ENCODE data around the gene STRA8. TPM values are rescaled to one million over a fixed set of nuclear protein-coding genes. Genes with fewer than 3 reads are reported as not detected.
A peak's percentile ranks its signal among the peaks of the same experiment; 100 is the strongest.

Gene STRA8
- total RNA-seq, 2 donors from 2014 or later: not detected

DNA sequence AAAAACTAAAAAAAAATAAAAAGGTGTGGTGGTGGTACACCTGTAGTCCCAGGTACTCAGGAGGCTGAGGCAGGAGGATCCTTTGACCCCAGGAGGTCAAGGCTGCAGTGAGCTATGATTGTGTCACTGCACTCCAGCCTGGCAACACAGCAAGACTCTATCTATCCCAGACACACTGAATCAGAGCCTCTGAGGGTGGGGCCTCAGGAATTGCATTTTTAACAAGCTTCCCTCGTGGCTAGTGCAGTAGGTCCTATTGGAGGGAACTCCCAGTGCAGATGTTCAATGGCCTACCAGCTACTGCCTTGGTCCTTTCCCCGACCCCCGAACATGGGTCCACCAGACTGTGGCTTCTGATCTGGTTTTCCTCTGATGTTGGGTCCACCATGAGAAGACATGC is 14.9 kb downstream of the STRA8 start:
- Mint-ChIP-seq H3K27me3 (ENCODE audit: low read depth) (peaks cover 7% of the 10 kb centered on the region), H3K9me3 (no peaks in the 10 kb centered on the region), H3K4me1 (ENCODE audit: low read depth) (peaks cover 14% of the 10 kb centered on the region), H3K27ac (no peak overlapping the region), H3K4me3 (no peak overlapping the region), H3K36me3 (ENCODE audit: insufficient read depth in 2 of 2) (no peaks in the 10 kb centered on the region)
- ATAC-seq (replicated peaks in 1 of 2) (no peak), DNase-seq (no peak)

DNA sequence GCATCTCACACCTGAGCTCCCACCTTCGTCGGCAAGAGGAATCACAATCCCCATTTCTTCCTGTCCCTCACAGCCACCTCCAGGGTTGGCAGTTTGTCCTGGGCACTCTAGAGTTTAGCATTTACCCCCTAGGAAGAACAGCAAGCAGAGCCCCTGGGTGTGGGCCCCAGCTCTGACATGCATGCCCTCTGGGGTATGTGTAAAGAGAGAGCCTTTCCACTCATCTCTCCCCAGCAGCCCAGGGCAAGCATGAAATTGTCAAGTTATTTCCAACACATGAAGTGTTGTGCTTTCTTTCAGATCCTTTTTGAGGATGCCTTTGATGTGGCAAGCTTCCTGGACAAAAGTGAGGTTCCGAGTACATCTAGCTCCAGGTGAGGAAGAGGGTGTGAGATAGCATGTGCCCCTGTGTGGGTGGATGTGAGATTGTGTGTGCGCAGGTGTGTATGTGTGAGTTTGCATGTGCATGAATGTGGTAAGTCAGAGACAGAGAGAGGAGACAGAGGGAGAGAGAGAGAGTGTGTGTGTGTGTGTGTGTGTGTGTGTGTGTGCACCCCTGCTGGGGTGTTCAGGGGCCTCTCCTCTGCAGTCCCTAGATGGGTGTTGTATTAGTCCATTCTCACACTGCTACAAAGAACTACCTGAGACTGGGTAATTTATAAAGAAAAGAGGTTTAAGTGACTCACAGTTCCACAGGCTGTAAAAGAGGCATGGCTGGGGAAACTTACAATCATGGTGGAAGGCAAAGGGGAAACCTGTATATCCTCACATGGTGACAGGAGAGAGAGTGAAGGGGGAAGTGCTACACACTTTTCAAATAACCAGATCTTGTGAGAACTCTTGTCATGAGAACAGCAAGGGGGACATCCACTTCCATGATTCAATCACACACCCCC is 18.1 kb downstream of the STRA8 start:
- ATAC-seq (replicated peaks in 1 of 2) (peak; percentile 54 to 58), DNase-seq (no peak)

DNA sequence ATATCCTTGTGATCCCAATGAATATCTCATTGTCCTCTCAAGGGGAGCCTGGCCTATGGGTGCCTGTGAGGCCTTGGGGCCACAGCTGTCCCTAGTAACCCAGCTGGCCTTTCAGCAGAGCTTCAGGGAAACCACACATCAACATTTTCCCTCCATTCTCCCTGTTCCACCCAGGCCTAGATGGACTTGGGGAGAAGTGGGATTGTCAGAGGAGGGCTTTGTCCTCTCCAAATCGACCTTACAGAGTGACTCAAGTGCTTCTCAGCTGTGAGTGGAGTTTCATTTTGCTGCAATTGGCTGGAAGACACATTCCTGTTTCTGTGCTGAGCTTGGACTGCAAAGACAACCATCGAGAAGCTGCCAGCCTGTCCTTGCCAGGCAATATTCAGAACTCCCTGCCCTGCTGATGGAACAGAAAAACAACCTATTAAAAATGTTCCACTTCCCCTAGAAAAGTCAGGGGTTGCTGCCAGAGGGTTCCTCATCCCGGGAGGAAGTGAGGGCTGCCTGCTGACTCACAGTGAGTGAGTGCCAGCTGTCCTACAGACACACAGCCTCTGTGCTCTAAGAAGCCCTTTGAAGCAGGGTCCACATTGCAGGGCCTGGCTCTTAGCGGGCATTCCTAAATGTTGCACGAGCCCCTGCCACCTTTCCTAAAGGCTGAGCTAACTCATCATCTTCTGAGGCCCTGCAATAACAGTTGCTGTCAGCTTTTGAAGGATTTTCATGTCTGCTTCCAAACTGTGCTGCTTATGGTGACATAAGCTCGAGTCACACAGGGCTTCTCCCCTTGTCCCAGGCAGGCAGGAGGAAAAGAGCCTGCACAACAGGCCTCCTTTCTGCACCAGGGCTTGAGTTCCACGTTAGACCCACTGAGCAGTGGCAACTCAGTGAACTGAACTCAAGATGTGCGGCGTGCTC is 20.5 kb downstream of the STRA8 start:
- DNase-seq (no peak), ATAC-seq (replicated peaks in 1 of 2) (no peak)
- peaks cover 14% of the 10 kb centered on the region for H3K4me1 Mint-ChIP-seq (ENCODE audit: low read depth)
- no peaks in the 10 kb centered on the region for H3K9me3 Mint-ChIP-seq
- no peaks in the 10 kb centered on the region for H3K27me3 Mint-ChIP-seq (ENCODE audit: low read depth)
- H3K4me3 Mint-ChIP-seq: no peak overlapping the region
- H3K27ac Mint-ChIP-seq: no peak overlapping the region
- H3K36me3 Mint-ChIP-seq (ENCODE audit: insufficient read depth in 2 of 2): no peaks in the 10 kb centered on the region

More for the DNA sequence above, 18.1 kb downstream of the STRA8 start:
- Mint-ChIP-seq H3K27me3 (ENCODE audit: low read depth) (no peaks in the 10 kb centered on the region), H3K4me1 (ENCODE audit: low read depth) (peaks cover 14% of the 10 kb centered on the region), H3K27ac (no peak overlapping the region), H3K36me3 (ENCODE audit: insufficient read depth in 2 of 2) (no peaks in the 10 kb centered on the region), H3K4me3 (no peak overlapping the region), H3K9me3 (no peaks in the 10 kb centered on the region)

DNA sequence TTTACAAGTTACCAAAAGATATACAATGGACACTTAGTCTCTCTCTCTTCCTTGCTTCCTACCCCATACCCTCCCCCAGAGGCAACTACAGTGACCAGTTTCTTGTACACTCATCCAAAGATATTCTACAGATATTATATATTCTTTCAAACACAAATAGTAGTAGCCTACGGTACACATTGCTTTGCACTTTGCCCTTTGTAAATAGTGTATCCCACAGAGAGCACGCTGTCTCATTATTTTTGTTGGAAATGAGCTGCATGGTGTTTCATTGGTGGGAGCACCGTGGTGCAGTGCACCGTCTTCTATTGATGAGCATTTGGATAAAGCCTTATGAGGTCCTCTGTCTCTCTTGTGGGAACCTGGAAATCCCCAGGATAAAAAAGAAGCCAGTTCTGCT is 24.2 kb downstream of the STRA8 start:
- ATAC-seq (replicated peaks in 1 of 2) (no peak), DNase-seq (no peak)
- Mint-ChIP-seq H3K27me3 (ENCODE audit: low read depth) (peaks cover 9% of the 10 kb centered on the region), H3K9me3 (peaks cover 0 to 2% of the 10 kb centered on the region in 2 donors), H3K27ac (no peak overlapping the region), H3K36me3 (ENCODE audit: insufficient read depth in 2 of 2) (no peaks in the 10 kb centered on the region), H3K4me3 (no peak overlapping the region), H3K4me1 (ENCODE audit: low read depth) (no peaks in the 10 kb centered on the region)

DNA sequence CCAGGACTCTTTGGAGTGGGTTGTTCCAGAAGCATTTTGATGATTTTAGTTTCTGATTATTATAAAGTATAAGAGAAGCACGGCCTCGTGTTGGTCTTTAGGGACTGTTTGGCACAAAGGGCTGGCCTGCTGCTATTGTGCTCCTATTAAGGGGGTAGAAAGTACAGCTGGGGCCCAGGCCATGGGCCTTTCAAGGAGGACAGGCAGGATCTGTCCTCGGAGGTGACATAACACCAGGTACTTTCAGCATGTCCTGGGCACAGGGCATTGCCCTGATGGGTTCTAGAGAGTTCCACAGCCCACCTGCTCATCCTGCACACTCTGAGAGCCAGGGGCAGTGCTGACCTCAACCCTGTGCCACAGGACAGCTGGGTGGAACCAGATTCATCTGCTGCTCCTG is 24.9 kb downstream of the STRA8 start:
- peaks cover 0 to 2% of the 10 kb centered on the region in 2 donors for H3K9me3 Mint-ChIP-seq
- no peak for ATAC-seq (replicated peaks in 1 of 2)
- no peak for DNase-seq
- H3K4me1 Mint-ChIP-seq (ENCODE audit: low read depth): no peaks in the 10 kb centered on the region
- H3K36me3 Mint-ChIP-seq (ENCODE audit: insufficient read depth in 2 of 2): no peaks in the 10 kb centered on the region
- peaks cover 12% of the 10 kb centered on the region for H3K27me3 Mint-ChIP-seq (ENCODE audit: low read depth)
- H3K27ac Mint-ChIP-seq: no peak overlapping the region
- H3K4me3 Mint-ChIP-seq: no peak overlapping the region

DNA sequence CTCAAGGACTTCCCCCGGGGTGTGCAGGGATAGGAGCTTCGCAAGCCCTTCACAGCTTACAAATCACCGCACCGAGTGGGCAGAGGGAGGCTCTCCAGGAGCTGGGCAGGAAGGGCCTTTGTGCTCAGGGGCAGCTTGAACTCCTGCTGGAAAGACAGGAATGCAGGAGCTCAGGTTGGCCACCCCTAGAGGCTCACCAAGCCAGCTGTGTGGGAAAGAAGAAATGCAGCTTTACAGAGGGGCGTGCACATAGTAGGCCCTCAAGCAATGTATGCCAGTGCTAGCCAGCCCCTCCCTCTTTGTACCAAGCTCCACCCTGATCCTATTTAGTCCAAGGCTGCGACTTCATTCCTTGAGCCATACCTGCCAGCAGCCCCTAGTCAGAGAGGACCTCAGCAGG is 26.1 kb downstream of the STRA8 start:
- Mint-ChIP-seq H3K36me3 (ENCODE audit: insufficient read depth in 2 of 2) (no peaks in the 10 kb centered on the region), H3K4me1 (ENCODE audit: low read depth) (no peaks in the 10 kb centered on the region), H3K27me3 (ENCODE audit: low read depth) (peaks cover 12% of the 10 kb centered on the region), H3K27ac (no peak overlapping the region), H3K4me3 (no peak overlapping the region), H3K9me3 (peaks cover 2 to 3% of the 10 kb centered on the region in 2 donors)
- ATAC-seq (replicated peaks in 1 of 2) (no peak), DNase-seq (no peak)

DNA sequence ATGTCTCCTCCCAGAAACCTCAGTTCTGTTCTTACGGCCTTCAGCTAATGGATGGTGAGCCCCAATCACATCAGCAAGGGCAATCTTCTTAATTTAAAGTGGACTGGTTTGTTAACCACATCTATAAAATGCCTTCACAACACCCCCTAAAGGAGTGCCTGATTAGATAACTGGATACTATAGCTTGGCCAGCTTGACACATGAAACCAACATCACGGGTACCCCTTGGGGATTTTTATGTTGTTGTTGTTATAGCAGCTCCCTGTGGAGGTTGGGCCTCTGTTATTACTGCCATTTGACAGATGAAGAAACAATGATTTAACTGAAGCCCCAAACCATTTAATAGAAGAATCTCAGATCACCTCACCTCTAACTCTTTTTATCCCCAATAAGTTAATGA is 26.8 kb downstream of the STRA8 start:
- no peak overlapping the region for H3K4me3 Mint-ChIP-seq
- DNase-seq (no peak), ATAC-seq (replicated peaks in 1 of 2) (no peak)
- H3K27me3 Mint-ChIP-seq (ENCODE audit: low read depth): peaks cover 12% of the 10 kb centered on the region
- no peaks in the 10 kb centered on the region for H3K4me1 Mint-ChIP-seq (ENCODE audit: low read depth)
- no peaks in the 10 kb centered on the region for H3K36me3 Mint-ChIP-seq (ENCODE audit: insufficient read depth in 2 of 2)
- H3K27ac Mint-ChIP-seq: no peak overlapping the region
- peaks cover 3 to 4% of the 10 kb centered on the region in 2 donors for H3K9me3 Mint-ChIP-seq

DNA sequence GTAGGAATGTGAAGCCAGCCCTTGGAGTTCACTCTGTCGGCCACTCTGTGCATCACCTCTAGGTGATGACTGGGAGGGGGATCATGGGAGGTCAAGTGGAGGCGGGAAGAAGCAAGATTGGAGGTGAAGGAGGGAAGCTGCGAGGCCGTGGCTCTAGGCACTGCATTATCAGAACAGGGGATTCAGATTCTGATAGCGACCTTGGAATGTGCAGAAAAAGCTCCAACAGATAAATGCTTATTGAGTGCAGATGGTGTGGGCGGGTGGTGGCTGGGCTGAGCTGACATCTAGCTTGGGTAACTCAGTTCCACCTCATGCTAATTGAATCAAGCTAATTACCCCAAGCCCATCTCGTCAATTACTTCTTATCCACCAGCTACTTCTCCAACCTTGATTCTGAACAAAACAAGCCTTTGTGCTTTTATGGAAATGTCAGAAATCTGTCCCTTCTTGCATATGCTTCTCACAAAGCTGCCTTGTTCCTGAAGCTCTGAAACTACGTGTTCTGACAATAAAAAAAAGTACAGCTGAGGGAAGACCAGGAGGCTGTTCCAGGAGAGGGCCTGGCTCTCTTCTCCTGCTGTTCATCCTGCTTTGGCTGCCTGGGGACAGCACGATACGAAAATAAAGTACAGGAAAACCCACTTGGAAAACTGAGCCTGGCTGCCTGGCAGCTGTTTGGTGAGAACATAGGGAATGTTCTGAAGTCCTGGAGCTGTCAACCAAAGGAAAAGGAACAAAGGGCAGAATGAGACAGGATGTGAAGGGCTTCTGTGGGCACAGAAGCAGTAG is 27.5 kb downstream of the STRA8 start:
- H3K27ac Mint-ChIP-seq: no peak overlapping the region
- H3K36me3 Mint-ChIP-seq (ENCODE audit: insufficient read depth in 2 of 2): no peaks in the 10 kb centered on the region

DNA sequence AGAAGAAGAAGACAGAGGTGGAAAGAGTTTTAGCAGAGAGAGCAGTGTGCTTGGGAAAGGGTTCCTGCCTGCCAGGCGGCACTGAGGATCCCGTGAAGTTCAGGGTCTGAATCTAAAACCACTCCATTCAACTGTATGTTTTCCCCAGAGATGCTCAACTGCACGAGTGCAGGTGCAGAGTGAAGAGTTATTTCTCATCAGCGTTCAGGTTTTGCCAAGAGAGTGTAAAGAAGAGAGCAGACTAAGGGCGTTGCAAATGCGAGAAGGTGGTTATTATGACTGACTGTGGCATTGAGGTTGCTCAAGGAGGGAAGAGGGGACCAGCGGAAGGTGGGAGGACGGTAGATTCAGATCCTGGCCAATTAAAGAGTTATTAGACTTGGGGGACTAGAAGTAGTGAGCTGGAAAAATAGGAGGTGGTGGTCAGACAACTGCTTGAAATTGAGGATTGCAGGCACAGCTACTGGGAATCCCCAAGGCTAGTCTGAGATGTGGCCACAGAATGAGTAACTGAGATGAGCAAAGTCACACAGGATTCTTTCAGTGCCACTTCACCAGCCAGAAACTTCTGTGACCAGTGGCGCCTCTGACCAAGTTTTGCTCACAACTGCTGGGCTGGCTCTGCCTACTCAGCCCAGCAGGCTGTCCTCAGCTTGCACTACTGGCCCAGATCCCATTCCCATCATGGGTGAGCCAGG is 29.1 kb downstream of the STRA8 start:
- Mint-ChIP-seq H3K4me3 (no peak overlapping the region), H3K27me3 (ENCODE audit: low read depth) (peaks cover 23% of the 10 kb centered on the region), H3K36me3 (ENCODE audit: insufficient read depth in 2 of 2) (no peaks in the 10 kb centered on the region), H3K9me3 (peaks cover 6% of the 10 kb centered on the region in 2 donors), H3K4me1 (ENCODE audit: low read depth) (no peaks in the 10 kb centered on the region), H3K27ac (no peak overlapping the region)
- DNase-seq (no peak), ATAC-seq (replicated peaks in 1 of 2) (no peak)

More for the DNA sequence above, 27.5 kb downstream of the STRA8 start:
- Mint-ChIP-seq H3K4me1 (ENCODE audit: low read depth) (no peaks in the 10 kb centered on the region), H3K9me3 (peaks cover 5 to 6% of the 10 kb centered on the region in 2 donors), H3K27me3 (ENCODE audit: low read depth) (peaks cover 12% of the 10 kb centered on the region), H3K4me3 (no peak overlapping the region)
- DNase-seq (no peak), ATAC-seq (replicated peaks in 1 of 2) (no peak)

DNA sequence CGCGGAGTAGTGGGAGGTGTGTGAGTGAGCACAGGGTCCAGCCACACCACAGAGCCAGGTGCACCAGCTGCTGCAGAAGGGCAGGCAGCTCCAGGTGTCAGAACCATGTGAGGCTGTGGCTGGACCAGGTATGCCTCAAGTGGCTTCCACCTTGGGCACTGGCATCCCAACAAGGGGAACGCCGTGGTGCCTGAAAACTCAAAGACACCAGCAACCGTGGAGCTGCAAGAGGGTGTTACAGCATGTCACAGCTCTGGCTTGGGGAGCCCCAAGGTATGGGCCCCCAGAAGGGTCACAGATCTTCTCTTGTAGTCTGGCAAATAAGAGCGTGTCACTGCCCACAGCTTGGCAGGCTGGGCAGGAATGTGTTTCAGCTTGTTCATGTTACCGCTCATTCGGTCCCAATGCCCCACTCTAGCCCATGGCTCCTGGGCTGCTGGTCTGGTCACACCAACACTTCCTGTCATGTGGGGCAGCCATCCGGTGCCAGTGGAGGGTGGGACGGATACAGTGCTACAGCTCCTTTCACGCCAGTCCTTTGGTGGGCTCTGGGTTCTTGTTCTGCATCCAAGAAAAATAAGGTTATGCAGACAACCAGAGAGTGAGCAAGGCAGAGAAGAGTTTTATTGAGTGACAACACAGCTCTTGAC is 29.8 kb downstream of the STRA8 start:
- Mint-ChIP-seq H3K4me1 (ENCODE audit: low read depth) (no peaks in the 10 kb centered on the region), H3K27ac (no peak overlapping the region), H3K4me3 (no peak overlapping the region), H3K27me3 (ENCODE audit: low read depth) (peaks cover 29% of the 10 kb centered on the region), H3K9me3 (peaks cover 6% of the 10 kb centered on the region in 2 donors), H3K36me3 (ENCODE audit: insufficient read depth in 2 of 2) (no peaks in the 10 kb centered on the region)
- ATAC-seq (replicated peaks in 1 of 2): no peak
- no peak for DNase-seq

DNA sequence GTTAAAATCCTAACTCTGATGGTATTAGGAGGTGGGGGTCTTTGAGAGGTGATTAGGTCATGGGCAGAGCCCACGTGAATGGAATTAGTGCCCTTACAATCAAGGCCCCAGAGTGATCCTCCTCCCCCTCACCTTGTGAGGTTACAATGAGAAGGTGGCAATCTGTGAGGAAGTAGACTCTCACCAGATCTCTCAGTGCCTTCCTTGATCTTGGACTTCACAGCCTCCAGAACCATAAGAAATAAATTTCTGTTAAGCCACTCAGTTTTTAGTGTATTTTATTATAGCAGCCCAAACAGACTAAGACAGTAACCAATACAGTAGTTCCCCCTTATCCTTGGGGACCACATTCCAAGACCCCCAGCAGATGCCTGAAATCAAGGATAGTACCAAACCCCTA is 32.0 kb downstream of the STRA8 start:
- Mint-ChIP-seq H3K27ac (no peak overlapping the region), H3K27me3 (ENCODE audit: low read depth) (peaks cover 31% of the 10 kb centered on the region), H3K4me1 (ENCODE audit: low read depth) (no peaks in the 10 kb centered on the region), H3K9me3 (peaks cover 6% of the 10 kb centered on the region in 2 donors), H3K36me3 (ENCODE audit: insufficient read depth in 2 of 2) (no peaks in the 10 kb centered on the region), H3K4me3 (no peak overlapping the region)
- ATAC-seq (replicated peaks in 1 of 2) (no peak), DNase-seq (no peak)

DNA sequence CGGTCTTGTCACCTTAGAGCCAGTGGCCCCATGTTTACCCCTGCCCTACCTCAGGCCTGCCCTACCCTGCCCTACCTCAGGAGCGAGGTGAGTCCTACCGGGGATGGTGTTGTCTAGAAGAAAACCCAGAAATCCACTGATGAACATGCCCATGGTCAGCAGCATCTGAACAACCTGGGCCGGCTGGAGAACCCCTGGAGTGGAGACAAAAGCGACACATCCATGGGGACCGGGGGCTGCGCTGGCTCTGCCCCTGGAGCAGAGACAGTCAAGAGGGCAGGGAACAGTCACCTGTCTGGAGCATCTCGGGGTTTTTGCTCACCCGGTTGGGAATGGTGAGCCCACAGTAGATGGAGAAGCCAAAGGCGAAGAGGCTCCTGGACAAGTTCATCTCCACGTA is 36.3 kb downstream of the STRA8 start:
- H3K27ac Mint-ChIP-seq: no peak overlapping the region
- H3K27me3 Mint-ChIP-seq (ENCODE audit: low read depth): peaks cover 25% of the 10 kb centered on the region

More for the DNA sequence above, 36.3 kb downstream of the STRA8 start:
- ATAC-seq (replicated peaks in 1 of 2) (no peak), DNase-seq (no peak)
- no peaks in the 10 kb centered on the region for H3K36me3 Mint-ChIP-seq (ENCODE audit: insufficient read depth in 2 of 2)
- no peaks in the 10 kb centered on the region for H3K4me1 Mint-ChIP-seq (ENCODE audit: low read depth)
- H3K4me3 Mint-ChIP-seq: no peak overlapping the region
- peaks cover 3% of the 10 kb centered on the region in 2 donors for H3K9me3 Mint-ChIP-seq
